K562 (cell line): ENCODE measurements around the gene COX10. TPM values are rescaled to one million over a fixed set of nuclear protein-coding genes. Genes with fewer than 3 reads are reported as not detected.

Source experiments
- ATAC-seq: fragments of 200-7000 bp; cut with Tn5 transposase; 3 replicates; pipeline ENCODE4 v1.9.1; 2020; ENCODE audit warnings: moderate library complexity
- BruUV-seq: library from RNA; stranded (reverse); fragments of 400-500 nt; replicated peaks from 2 replicates; lab custom pipeline; 2021; lab: Mats Ljungman, UMichigan
- CTCF ChIA-PET: fragments of 300-600 bp; formaldehyde crosslinking; extraction: SDS; loops from one replicate; lab custom pipeline; 2021; ENCODE audit warnings: low intra/inter-chr PET ratio; lab: Yijun Ruan, JAX
- POLR2A ChIA-PET: fragments of 300-600, 350-650 bp; sonication (Branson Sonifier 250); formaldehyde crosslinking; extraction: SDS; loops from one replicate; lab custom pipeline; 2021; ENCODE audit warnings: antibody characterized with exemption, inconsistent platforms; lab: Yijun Ruan, JAX
- DNase-seq, 4 experiments: peaks; one replicate each; pipeline versions ENCODE4 v3.0.0 to v3.0.0-alpha.2; 2011 to 2018; ENCODE audit warnings: low spot score in 3 of 4, mixed read lengths in 3 of 4; ENCODE audit errors: extremely low read depth in 1 of 4
- FAIRE-seq: peaks from 2 replicates; lab custom pipeline; 2011; peaks lifted over from hg19 to GRCh38; lab: Jason Lieb, UNC
- H2AFZ ChIP-seq: 2 replicates; pipeline ENCODE4 v1.6.0; 2011; ENCODE audit warnings: low read depth, low read length, control low read depth, inconsistent platforms
- H3K27ac ChIP-seq: fragments of 200-600 bp; 3 replicates; pipeline ENCODE4 v1.8.0; 2011; ENCODE audit warnings: low read depth, mild to moderate bottlenecking, control low read depth, inconsistent platforms, low read length, moderate library complexity, mixed read lengths; ENCODE audit errors: extremely low read depth
- H3K27me3 ChIP-seq, 2 experiments: fragments of 300-600 bp in 1 of 2; 2 replicates in 1 of 2; 3 replicates in 1 of 2; pipeline versions ENCODE4 v1.6.0 to v1.8.0; 2011; ENCODE audit warnings: inconsistent platforms in 2 of 2, low read length in 2 of 2, mild to moderate bottlenecking in 1 of 2, mixed read lengths in 1 of 2, moderate library complexity in 1 of 2; ENCODE audit not compliant: control insufficient read depth in 2 of 2, insufficient read depth in 2 of 2
- H3K36me3 ChIP-seq: fragments of 300-600 bp; 3 replicates; pipeline ENCODE4 v1.8.0; 2011; ENCODE audit warnings: mild to moderate bottlenecking, low read length, inconsistent platforms; ENCODE audit not compliant: control insufficient read depth, insufficient read depth
- H3K4me1 ChIP-seq, 2 experiments: fragments of 200-600 bp in 1 of 2; replicated peaks in 1 of 2; 2 replicates in 1 of 2; 3 replicates in 1 of 2; pipeline versions ENCODE4 v1.5.1 to v1.8.0; 2011; ENCODE audit warnings: inconsistent platforms in 2 of 2, low read length in 2 of 2, mild to moderate bottlenecking in 1 of 2, mixed read lengths in 1 of 2, moderate library complexity in 1 of 2; ENCODE audit not compliant: control insufficient read depth in 2 of 2, insufficient read depth in 2 of 2
- H3K4me2 ChIP-seq: 2 replicates; pipeline ENCODE4 v1.6.1; 2011; ENCODE audit warnings: low read length, control low read depth, inconsistent platforms, mixed read lengths; ENCODE audit not compliant: insufficient read depth
- H3K4me3 ChIP-seq: fragments of 200-600 bp; sonication (generic), shearing (Covaris generic); 2 replicates; pipeline ENCODE4 v1.5.1; 2016; ENCODE audit warnings: control low read depth, inconsistent platforms
- H3K79me2 ChIP-seq: fragments of 200-600 bp; 3 replicates; pipeline ENCODE4 v1.8.0; 2011; ENCODE audit warnings: low read length, inconsistent platforms; ENCODE audit not compliant: control insufficient read depth, insufficient read depth
- H3K9ac ChIP-seq, 2 experiments: 2 replicates each; pipeline versions ENCODE4 v1.6.0 to v1.6.1; 2011; ENCODE audit warnings: low read depth in 2 of 2, low read length in 2 of 2, control low read depth in 1 of 2, inconsistent platforms in 1 of 2, mild to moderate bottlenecking in 1 of 2, mixed read lengths in 1 of 2; ENCODE audit not compliant: insufficient read depth in 1 of 2
- H3K9me1 ChIP-seq: one replicate; pipeline ENCODE4 v1.6.0; 2011; ENCODE audit warnings: inconsistent platforms, mild to moderate bottlenecking, low read length, moderate library complexity; ENCODE audit not compliant: control insufficient read depth, insufficient read depth
- H3K9me3 ChIP-seq: replicated peaks from 2 replicates; pipeline ENCODE4 v1.5.1; 2011; ENCODE audit warnings: low read depth, low read length, inconsistent platforms; ENCODE audit not compliant: control insufficient read depth, insufficient read depth
- H4K20me1 ChIP-seq: replicated peaks from 2 replicates; pipeline ENCODE4 v1.6.1; 2011; ENCODE audit warnings: low read length, inconsistent platforms, mixed read lengths; ENCODE audit not compliant: control insufficient read depth, insufficient read depth
- CBX5 ChIP-seq: IDR thresholded peaks from 2 replicates; pipeline ENCODE4 v1.6.1; 2014; ENCODE audit warnings: low read depth, borderline replicate concordance
- NCOA6 ChIP-seq: fragments of 450-650 bp; IDR thresholded peaks from 2 replicates; pipeline ENCODE4 v1.6.1; 2017; ENCODE audit warnings: mild to moderate bottlenecking
- PHTF2 ChIP-seq: fragments of 250-450 bp; sonication (Bioruptor Pico); IDR thresholded peaks from 2 replicates; pipeline ENCODE4 v1.5.0; 2021; ENCODE audit warnings: mild to moderate bottlenecking
- POLR2A ChIP-seq: fragments of 450-650 bp; conservative IDR thresholded peaks from 2 replicates; pipeline ENCODE4 v1.6.1; 2016
- POLR3G ChIP-seq: IDR thresholded peaks from 2 replicates; pipeline ENCODE4 v1.6.1; 2011; ENCODE audit not compliant: insufficient read length, insufficient replicate concordance; ENCODE audit errors: extremely low read depth
- TFAP4 ChIP-seq: sonication (generic); formaldehyde crosslinking; IDR thresholded peaks from 2 replicates; pipeline ENCODE4 v1.8.0; 2022; ENCODE audit warnings: missing genetic modification reagents, mild to moderate bottlenecking, moderate library complexity, borderline replicate concordance
- ZNF184 ChIP-seq: sonication (generic); formaldehyde crosslinking; IDR thresholded peaks from 2 replicates; pipeline ENCODE4 v1.5.0; 2020; ENCODE audit warnings: missing genetic modification reagents
- ZNF347 ChIP-seq: fragments of 450-650 bp; formaldehyde crosslinking; IDR thresholded peaks from 2 replicates; pipeline ENCODE4 v1.4.0; 2020; ENCODE audit warnings: low read depth, mild to moderate bottlenecking, moderate library complexity
- ZNF780A ChIP-seq: fragments of 250-450 bp; sonication (Bioruptor Pico); IDR thresholded peaks from 2 replicates; pipeline ENCODE4 v1.5.0; 2021; ENCODE audit warnings: mild to moderate bottlenecking
- WGBS: fragments of 100-300 bp; shearing (Covaris generic); methylation state at CpG from one replicate; pipeline ENCODE4 v1.1.6; 2016; ENCODE audit warnings: low coverage, mixed read lengths; ENCODE audit not compliant: insufficient coverage; ENCODE audit errors: missing lambda C conversion rate; 5-methylcytosine and 5-hydroxymethylcytosine counted together
- in situ Hi-C: fragments of 300-500 bp; cut with MboI; formaldehyde crosslinking; loops from 4 replicates; pipeline ENCODE4 v1.15.0; 2018; ENCODE audit warnings: inconsistent platforms, mixed read lengths
- intact Hi-C: fragments of 100-400 bp; cut with micrococcal nuclease; formaldehyde crosslinking; loops from 2 replicates; pipeline ENCODE4 v1.14.2; 2022
- polyA plus RNA-seq, 8 experiments: library from polyadenylated mRNA; depleted of rRNA in 4 of 8; stranded (reverse) in 5 of 8; unstranded in 3 of 8; fragments of >200 nt; fragmentation: Nextera tagmentation in 2 of 8; fragmentation: Illumina TruSeq in 1 of 8; extraction: Ambion mirVana in 2 of 8; extraction: Trizol in 1 of 8; gene quantifications; 2 replicates each; pipeline versions ENCODE4 v1.2.1 to v1.2.3, GENCODE V29; 2011 to 2014; ENCODE audit warnings: inconsistent platforms in 1 of 8, missing spikeins in 1 of 8
- total RNA-seq, 7 experiments: library from RNA; depleted of rRNA in 6 of 7; stranded (reverse); fragments of >200 nt in 6 of 7; fragmentation: Illumina TruSeq in 2 of 7; extraction: Trizol in 2 of 7; gene quantifications; 2 replicates each; pipeline versions ENCODE4 v1.2.1 to v1.2.3, GENCODE V29; 2011 to 2021; ENCODE audit warnings: low replicate concordance in 1 of 7
- TF ChIP-seq, protein P1 (sequence below), 2 experiments: fragments of 250-450 bp in 1 of 2; fragments of 450-650 bp in 1 of 2; sonication (Bioruptor Pico) in 1 of 2; IDR thresholded peaks; 2 replicates each; pipeline versions ENCODE4 v1.6.1 to v1.8.0; 2016 to 2021; ENCODE audit warnings: mild to moderate bottlenecking in 2 of 2, moderate library complexity in 2 of 2, missing compliant biosample characterization in 1 of 2, missing genetic modification characterization in 1 of 2
- TF ChIP-seq, protein P2 (sequence below): fragments of 450-650 bp; IDR thresholded peaks from 2 replicates; pipeline ENCODE4 v1.7.0; 2016; ENCODE audit warnings: borderline replicate concordance

The COX10 gene
- total and polyA plus RNA-seq, 9 of the 15 experiments (the other 6 are each of a cell fraction or from before 2014, with no cell fraction given) = 10.3 to 26.4 (median 17.8) TPM

DNA sequence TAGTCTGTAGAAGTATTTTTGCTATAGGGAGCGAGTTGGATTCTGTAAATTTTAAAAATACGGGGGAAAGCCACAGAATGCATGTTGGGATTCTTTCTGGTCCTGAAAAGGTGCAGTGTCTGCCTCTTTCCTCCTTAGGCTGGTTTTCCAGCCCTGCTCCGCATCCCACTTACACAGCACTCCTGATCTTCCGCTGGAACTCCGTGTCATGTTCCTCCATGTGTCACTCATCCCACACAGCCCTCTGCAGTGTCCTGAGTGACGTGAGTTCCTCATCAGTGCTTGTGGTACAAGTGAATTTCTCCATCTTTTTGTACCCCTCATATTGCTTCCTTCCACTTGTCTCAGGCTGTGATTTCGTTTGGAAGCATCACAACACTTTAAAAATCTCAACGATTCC is 34.5 kb downstream of the COX10 start:
- no peak for TF ChIP-seq PHTF2 (CRISPR knock-in tag)
- TF ChIP-seq NCOA6 = no peak
- TF ChIP-seq ZNF347 (CRISPR knock-in tag) = no peak
- TF ChIP-seq TFAP4 (CRISPR knock-in tag) = no peak
- no peak for TF ChIP-seq CBX5
- Histone ChIP-seq H3K27ac (no peak overlapping the region), H4K20me1 (no peaks in the 10 kb centered on the region), H3K4me2 (no peak overlapping the region), H3K9ac (no peak overlapping the region), H3K79me2 (peaks cover 13% of the 10 kb centered on the region; the same call in 2 of the 3 replicates), H2AFZ (no peak overlapping the region), H3K9me3 (no peaks in the 10 kb centered on the region), H3K4me1 (no peaks in the 10 kb centered on the region), H3K36me3 (peaks cover 24% of the 10 kb centered on the region; the same call in 1 of the 3 replicates), H3K27me3 (no peaks in the 10 kb centered on the region), H3K4me3 (no peak overlapping the region), H3K9me1 (no peaks in the 10 kb centered on the region)
- FAIRE-seq (no peak), DNase-seq (no peak), ATAC-seq (no peak)
- in situ Hi-C loops = no loop called here
- WGBS = 85% methylated on average over 8 of the region's 8 CpGs
- intact Hi-C loops = no loop called here
- BruUV-seq = no TSS peak
- POLR2A ChIA-PET = no interaction called here
- CTCF ChIA-PET = no interaction called here

DNA sequence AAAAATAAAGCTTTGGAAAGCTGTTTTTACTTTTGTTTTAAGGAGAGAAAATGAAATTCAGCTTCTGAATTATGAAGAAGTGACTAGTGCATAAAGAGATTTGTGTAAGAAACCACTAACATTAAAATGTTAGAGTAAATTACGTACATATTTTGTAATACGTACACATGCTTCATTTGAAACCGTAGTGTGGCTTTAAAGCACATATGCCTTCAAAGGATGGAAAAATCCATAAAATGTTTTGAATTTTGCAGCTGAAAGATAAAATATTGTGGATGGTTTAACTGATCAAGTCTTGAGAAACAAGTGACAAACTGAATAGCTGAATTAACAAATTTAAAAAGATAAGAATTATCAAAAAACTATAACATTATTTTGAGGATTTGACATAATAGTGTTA is 35.4 kb downstream of the COX10 start:
- Histone ChIP-seq H3K9me3 (no peaks in the 10 kb centered on the region), H3K27ac (no peak overlapping the region), H3K27me3 (no peaks in the 10 kb centered on the region), H2AFZ (no peak overlapping the region), H3K36me3 (peaks cover 24% of the 10 kb centered on the region; the same call in 1 of the 3 replicates), H3K79me2 (peaks cover 6% of the 10 kb centered on the region; the same call in 1 of the 3 replicates), H3K4me3 (no peak overlapping the region), H3K9ac (no peak overlapping the region), H3K9me1 (no peaks in the 10 kb centered on the region), H3K4me2 (no peak overlapping the region), H3K4me1 (no peaks in the 10 kb centered on the region), H4K20me1 (no peaks in the 10 kb centered on the region)
- in situ Hi-C loops (no loop called here), intact Hi-C loops (no loop called here)
- WGBS = 63% methylated on average over 3 of the region's 3 CpGs
- CTCF ChIA-PET = no interaction called here
- POLR2A ChIA-PET = no interaction called here
- BruUV-seq = no TSS peak
- ATAC-seq (no peak), DNase-seq (no peak), FAIRE-seq (no peak)
- TF ChIP-seq, protein P1, sequence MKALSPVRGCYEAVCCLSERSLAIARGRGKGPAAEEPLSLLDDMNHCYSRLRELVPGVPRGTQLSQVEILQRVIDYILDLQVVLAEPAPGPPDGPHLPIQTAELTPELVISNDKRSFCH (CRISPR knock-in tag; IDR thresholded peaks at IDR 0.05) = no peak
- TF ChIP-seq, protein P1 (tag; IDR thresholded peaks at IDR 0.05) = no peak
- TF ChIP-seq POLR3G = no peak
- no peak for TF ChIP-seq ZNF780A (CRISPR knock-in tag)
- TF ChIP-seq ZNF184 (CRISPR knock-in tag) = no peak
- TF ChIP-seq, protein P2, sequence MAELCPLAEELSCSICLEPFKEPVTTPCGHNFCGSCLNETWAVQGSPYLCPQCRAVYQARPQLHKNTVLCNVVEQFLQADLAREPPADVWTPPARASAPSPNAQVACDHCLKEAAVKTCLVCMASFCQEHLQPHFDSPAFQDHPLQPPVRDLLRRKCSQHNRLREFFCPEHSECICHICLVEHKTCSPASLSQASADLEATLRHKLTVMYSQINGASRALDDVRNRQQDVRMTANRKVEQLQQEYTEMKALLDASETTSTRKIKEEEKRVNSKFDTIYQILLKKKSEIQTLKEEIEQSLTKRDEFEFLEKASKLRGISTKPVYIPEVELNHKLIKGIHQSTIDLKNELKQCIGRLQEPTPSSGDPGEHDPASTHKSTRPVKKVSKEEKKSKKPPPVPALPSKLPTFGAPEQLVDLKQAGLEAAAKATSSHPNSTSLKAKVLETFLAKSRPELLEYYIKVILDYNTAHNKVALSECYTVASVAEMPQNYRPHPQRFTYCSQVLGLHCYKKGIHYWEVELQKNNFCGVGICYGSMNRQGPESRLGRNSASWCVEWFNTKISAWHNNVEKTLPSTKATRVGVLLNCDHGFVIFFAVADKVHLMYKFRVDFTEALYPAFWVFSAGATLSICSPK = no peak
- no peak for TF ChIP-seq POLR2A
